Fibroblast of mammary gland (primary cell): ENCODE results near the gene RBL2.
"Not testable (repeated sequence)": the region's sequence is repeated elsewhere in the genome, so short reads cannot be mapped to it uniquely, and the experiment has no call there.

Source experiments
- DNase-seq: peaks from one replicate; pipeline ENCODE4 v3.0.0-alpha.2; 2010; ENCODE audit warnings: low read depth
- H3K4me3 ChIP-seq: 2 replicates; pipeline ENCODE4 v1.5.1; 2011; ENCODE audit warnings: low read depth, mild to moderate bottlenecking, low read length, moderate library complexity; ENCODE audit not compliant: control insufficient read depth
- TF ChIP-seq, protein P1 (sequence below): conservative IDR thresholded peaks from 2 replicates; pipeline ENCODE4 v1.5.1; 2011; ENCODE audit warnings: low read depth, low read length, inconsistent platforms; ENCODE audit not compliant: control insufficient read depth, insufficient read depth

Gene RBL2

DNA sequence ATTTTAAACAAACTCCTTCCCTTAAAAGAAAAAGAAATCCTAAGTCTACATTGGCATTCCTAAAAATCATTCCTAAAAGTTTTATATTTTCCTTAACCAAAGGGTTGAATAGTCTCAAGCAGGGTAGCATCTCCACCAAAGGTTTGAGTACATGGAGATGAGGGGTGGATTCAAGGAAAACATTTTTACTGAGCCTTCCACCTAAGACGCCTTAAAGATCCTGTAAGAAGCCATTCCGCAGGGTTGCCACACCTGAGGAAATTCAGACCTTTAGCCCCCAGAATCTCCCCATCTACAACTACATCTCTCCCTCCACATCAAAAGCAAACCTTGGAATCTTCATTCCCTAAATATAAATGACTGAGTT lies 76.4 kb downstream of the RBL2 start:
- H3K4me3 ChIP-seq, result no peak overlapping the region
- TF ChIP-seq, protein P1, sequence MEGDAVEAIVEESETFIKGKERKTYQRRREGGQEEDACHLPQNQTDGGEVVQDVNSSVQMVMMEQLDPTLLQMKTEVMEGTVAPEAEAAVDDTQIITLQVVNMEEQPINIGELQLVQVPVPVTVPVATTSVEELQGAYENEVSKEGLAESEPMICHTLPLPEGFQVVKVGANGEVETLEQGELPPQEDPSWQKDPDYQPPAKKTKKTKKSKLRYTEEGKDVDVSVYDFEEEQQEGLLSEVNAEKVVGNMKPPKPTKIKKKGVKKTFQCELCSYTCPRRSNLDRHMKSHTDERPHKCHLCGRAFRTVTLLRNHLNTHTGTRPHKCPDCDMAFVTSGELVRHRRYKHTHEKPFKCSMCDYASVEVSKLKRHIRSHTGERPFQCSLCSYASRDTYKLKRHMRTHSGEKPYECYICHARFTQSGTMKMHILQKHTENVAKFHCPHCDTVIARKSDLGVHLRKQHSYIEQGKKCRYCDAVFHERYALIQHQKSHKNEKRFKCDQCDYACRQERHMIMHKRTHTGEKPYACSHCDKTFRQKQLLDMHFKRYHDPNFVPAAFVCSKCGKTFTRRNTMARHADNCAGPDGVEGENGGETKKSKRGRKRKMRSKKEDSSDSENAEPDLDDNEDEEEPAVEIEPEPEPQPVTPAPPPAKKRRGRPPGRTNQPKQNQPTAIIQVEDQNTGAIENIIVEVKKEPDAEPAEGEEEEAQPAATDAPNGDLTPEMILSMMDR, result no peak
- DNase-seq, result no peak

DNA sequence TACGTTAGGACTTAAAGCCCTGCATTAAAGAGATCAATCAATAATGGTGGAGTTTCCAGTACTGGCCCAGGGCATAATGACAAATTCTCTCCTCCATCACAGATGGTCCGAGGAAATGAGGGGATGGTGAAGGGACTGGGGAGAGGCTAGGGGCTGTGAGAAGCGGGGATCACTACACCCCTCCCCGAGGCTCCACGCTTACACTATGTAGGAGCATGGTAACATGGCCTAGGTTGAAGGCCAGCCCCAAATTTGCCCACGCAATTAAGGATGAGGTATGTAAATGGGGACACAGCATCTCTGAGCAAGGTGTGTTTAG lies 76.8 kb downstream of the RBL2 start:
- H3K4me3 ChIP-seq, result no peak overlapping the region
- no peak for DNase-seq
- TF ChIP-seq, protein P1, result no peak

DNA sequence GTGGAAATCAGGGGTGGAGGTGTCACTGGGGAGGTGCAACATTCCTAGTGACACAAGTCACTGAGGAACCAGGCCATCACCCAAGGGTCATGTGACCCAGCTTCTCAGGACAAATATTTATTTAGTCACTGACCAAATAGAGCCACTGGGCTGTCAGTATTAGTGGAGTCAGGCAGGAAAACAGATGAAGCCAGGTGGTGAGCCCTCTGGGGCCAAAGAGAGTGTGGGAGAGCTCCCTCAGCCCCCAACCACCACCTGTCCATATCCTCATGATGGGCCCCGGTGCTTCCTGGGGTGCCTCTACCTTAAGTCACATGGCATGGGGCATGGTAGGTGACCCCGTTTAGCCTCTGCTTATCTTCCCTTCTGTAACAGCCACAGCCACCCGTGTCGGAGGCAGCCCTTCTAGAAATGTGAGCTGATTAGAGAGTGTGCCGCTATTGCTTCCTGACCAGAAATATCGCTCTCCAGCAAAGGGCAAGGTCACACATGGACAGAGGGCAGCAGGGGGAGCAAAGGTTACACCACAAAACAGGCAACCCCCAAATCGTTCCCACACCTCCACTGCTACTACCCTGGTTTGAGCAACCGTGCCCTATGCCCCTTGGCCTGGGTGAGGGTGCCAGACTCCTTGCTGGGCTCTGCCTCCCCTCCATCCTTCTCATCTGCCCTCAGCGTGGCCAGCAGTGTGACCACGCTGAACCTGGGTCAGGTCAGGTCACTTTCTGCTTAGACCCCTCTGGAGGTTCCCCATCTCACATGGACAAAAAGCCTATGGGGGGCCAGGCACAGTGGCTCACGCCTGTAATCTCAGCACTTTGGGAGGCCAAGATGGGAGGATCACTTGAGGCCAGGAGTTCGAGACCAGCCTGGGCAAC lies 77.4 kb downstream of the RBL2 start:
- no peak overlapping the region for H3K4me3 ChIP-seq

DNA sequence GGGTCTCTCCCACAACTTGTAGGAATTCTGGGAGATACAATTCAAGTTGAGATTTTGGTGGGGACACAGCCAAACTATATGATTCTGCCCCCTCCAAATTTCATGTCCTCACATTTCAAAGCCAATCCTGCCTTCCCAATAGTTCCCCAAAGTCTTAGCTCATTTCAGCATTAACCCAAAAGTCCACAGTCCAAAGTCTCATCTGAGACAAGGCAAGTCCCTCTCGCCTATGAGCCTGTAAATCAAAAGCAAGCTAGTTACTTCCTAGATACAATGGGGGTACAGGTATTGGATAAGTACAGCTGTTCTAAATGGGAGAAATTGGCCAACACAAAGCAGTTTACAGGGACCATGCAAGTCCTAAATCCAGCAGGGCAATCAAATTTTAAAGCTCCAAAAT lies 78.5 kb downstream of the RBL2 start:
- H3K4me3 ChIP-seq, DNase-seq: not testable (repeated sequence)

More for the DNA sequence above, 77.4 kb downstream of the RBL2 start:
- no peak for DNase-seq
- TF ChIP-seq, protein P1, result no peak

DNA sequence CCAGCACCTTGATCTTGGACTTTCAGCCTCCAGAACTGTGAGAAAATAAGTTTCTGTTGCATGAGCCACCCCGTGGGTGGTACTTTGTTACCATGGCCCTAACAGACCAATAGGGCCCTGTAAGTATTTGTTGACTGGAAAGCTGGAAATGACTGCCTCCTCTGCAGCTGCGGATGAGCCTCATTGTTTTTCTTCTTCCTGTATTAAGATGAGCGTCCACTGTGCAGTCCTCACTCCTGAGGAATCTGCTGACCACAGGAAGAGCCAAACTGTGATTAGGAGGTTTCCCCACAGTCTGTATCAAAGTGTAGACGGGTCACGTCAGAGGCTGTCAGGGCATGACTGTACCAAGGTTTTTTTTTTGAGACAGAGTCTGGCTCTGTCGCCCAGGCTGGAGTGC lies 81.0 kb downstream of the RBL2 start:
- TF ChIP-seq, protein P1, result no peak
- DNase-seq, result peak; percentile 62
- no peak overlapping the region for H3K4me3 ChIP-seq

DNA sequence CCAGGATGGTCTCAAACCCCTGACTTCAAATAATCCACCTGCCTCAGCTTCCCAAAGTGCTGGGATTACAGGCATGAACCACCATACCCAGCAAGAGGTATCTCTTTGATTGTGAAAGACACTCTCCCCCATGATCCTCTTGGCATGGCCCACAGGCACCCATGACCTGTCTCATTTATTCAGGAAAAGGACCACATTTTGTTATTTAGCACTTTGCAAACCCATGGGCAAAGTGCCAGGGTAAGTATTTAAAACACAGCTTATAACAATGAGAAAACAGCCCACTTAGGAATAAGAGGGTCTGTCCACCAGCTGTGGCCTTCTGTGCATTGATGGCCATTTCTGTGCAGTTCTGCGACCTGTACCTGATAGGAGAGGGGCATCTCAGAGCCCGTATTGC lies 81.5 kb downstream of the RBL2 start:
- TF ChIP-seq, protein P1, result no peak
- no peak overlapping the region for H3K4me3 ChIP-seq
- DNase-seq, result no peak

DNA sequence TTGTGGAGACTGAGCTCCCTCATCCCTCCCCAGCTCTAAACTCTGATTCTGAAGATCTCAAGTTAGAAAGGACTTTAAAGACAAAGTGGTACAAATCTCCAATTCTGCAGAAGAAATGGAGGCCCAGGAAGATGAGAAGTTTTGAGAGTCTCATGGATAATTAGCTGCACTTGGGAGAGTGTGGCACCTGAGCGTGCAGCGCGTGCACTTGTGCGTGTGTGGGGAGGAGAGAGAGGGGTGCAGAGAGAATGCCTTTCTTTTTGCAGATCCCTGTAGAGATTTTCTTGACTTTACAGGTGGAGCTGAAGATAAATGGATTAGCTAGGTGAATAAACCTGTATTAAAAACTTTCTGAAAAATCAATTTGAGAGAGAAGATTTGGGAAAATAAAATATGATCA lies 83.6 kb downstream of the RBL2 start:
- TF ChIP-seq, protein P1, result no peak
- no peak overlapping the region for H3K4me3 ChIP-seq
- no peak for DNase-seq
